Astrocyte (in vitro differentiated cells and primary cell): Measurements from ENCODE around the gene SLC16A10. TPM values are rescaled to one million over a fixed set of nuclear protein-coding genes. Genes with fewer than 3 reads are reported as not detected.
"Not testable (repeated sequence)": the region's sequence is repeated elsewhere in the genome, so short reads cannot be mapped to it uniquely, and the experiment has no call there.

ENCODE experiments used
- DNase-seq: peaks from one replicate; pipeline ENCODE4 v3.0.0-alpha.2; 2010; ENCODE audit warnings: low read depth
- FAIRE-seq: peaks from 2 replicates; lab custom pipeline; 2011; peaks lifted over from hg19 to GRCh38; lab: Jason Lieb, UNC
- H2AFZ ChIP-seq: 2 replicates; pipeline ENCODE4 v1.6.0; 2012; ENCODE audit warnings: low read depth, low read length, inconsistent platforms
- H3K27ac ChIP-seq: 2 replicates; pipeline ENCODE4 v1.5.1; 2011; ENCODE audit warnings: low read depth, low read length, inconsistent platforms
- H3K27me3 ChIP-seq: 2 replicates; pipeline ENCODE4 v1.6.0; 2011; ENCODE audit warnings: low read length, inconsistent platforms; ENCODE audit not compliant: insufficient read depth
- H3K36me3 ChIP-seq: 2 replicates; pipeline ENCODE4 v1.5.1; 2011; ENCODE audit warnings: low read length, inconsistent platforms; ENCODE audit not compliant: insufficient read depth
- H3K4me1 ChIP-seq: 2 replicates; pipeline ENCODE4 v1.5.1; 2011; ENCODE audit warnings: low read length, inconsistent platforms; ENCODE audit not compliant: insufficient read depth
- H3K4me2 ChIP-seq: 2 replicates; pipeline ENCODE4 v1.6.0; 2012; ENCODE audit warnings: low read length, inconsistent platforms
- H3K4me3 ChIP-seq: 2 replicates; pipeline ENCODE4 v1.5.1; 2011; ENCODE audit warnings: low read depth, mild to moderate bottlenecking, low read length, inconsistent platforms; ENCODE audit not compliant: insufficient read depth
- H3K79me2 ChIP-seq: 2 replicates; pipeline ENCODE4 v1.6.0; 2012; ENCODE audit warnings: mild to moderate bottlenecking, low read length, inconsistent platforms; ENCODE audit not compliant: insufficient read depth
- H3K9ac ChIP-seq: 2 replicates; pipeline ENCODE4 v1.6.0; 2012; ENCODE audit warnings: mild to moderate bottlenecking, low read length, inconsistent platforms
- H3K9me3 ChIP-seq: 2 replicates; pipeline ENCODE4 v1.5.1; 2012; ENCODE audit warnings: low read depth, mild to moderate bottlenecking, low read length, inconsistent platforms; ENCODE audit not compliant: insufficient read depth
- H4K20me1 ChIP-seq: 2 replicates; pipeline ENCODE4 v1.6.0; 2012; ENCODE audit warnings: low read length, inconsistent platforms; ENCODE audit not compliant: insufficient read depth
- H3K27ac Mint-ChIP-seq: one replicate; pipeline ENCODE4 v1.8.0; 2021; ENCODE audit warnings: mild to moderate bottlenecking, mixed read lengths; ENCODE audit not compliant: unreplicated experiment
- H3K27me3 Mint-ChIP-seq: one replicate; pipeline ENCODE4 v1.8.0; 2021; ENCODE audit warnings: low read depth, mixed read lengths; ENCODE audit not compliant: unreplicated experiment
- H3K36me3 Mint-ChIP-seq: one replicate; pipeline ENCODE4 v1.8.0; 2021; ENCODE audit warnings: low read depth, mixed read lengths; ENCODE audit not compliant: unreplicated experiment
- H3K4me1 Mint-ChIP-seq: one replicate; pipeline ENCODE4 v1.8.0; 2021; ENCODE audit warnings: low read depth, mixed read lengths; ENCODE audit not compliant: unreplicated experiment
- H3K4me3 Mint-ChIP-seq: one replicate; pipeline ENCODE4 v1.8.0; 2021; ENCODE audit warnings: mild to moderate bottlenecking, moderate library complexity, mixed read lengths; ENCODE audit not compliant: unreplicated experiment
- H3K9me3 Mint-ChIP-seq: one replicate; pipeline ENCODE4 v1.8.0; 2021; ENCODE audit warnings: mild to moderate bottlenecking, mixed read lengths; ENCODE audit not compliant: unreplicated experiment
- EZH2 ChIP-seq: IDR thresholded peaks from 2 replicates; pipeline ENCODE4 v1.6.1; 2012; ENCODE audit warnings: mild to moderate bottlenecking, low read length, inconsistent platforms; ENCODE audit not compliant: insufficient read depth
- total RNA-seq: library from RNA; stranded (reverse); gene quantifications from 2 replicates; pipeline ENCODE4 v1.2.1, GENCODE V29; 2021
- TF ChIP-seq, protein P1 (sequence below): IDR thresholded peaks from 2 replicates; pipeline ENCODE4 v1.5.1; 2011; ENCODE audit warnings: low read depth, mild to moderate bottlenecking, inconsistent platforms, low read length, moderate library complexity; ENCODE audit not compliant: insufficient read depth

SLC16A10 gene
- total RNA-seq, 1 donor from 2014 or later: 0.18 TPM

DNA sequence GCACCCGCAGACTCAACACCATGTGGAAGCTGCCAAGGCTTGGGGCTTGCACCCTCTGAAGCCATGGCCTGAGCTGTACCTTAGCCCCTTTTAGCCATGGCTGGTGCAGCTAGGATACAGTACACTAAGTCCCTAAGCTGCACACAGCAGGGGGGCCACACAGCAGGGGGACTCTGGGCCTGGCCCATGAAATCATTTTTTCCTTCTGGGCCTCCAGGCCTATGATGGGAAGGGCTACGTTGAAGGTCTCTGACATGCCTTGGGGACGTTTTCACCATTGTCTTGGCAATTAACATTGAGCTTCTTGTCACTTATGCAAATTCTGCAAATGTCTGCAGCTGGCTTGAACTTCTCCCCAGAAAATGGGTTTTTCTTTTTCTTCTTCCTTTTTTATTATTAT is 103.3 kb downstream of the SLC16A10 start:
- H3K9me3 ChIP-seq: no peaks in the 10 kb centered on the region
- no peak overlapping the region for H3K9ac ChIP-seq
- no peaks in the 10 kb centered on the region for H3K79me2 ChIP-seq
- Mint-ChIP-seq H3K36me3 (no peaks in the 10 kb centered on the region), H3K27ac (no peak overlapping the region), H3K4me1 (no peaks in the 10 kb centered on the region), H3K27me3 (no peaks in the 10 kb centered on the region), H3K4me3 (no peak overlapping the region), H3K9me3 (peaks cover 9% of the 10 kb centered on the region)
- no peak overlapping the region for H3K27ac ChIP-seq
- H3K4me1 ChIP-seq: no peaks in the 10 kb centered on the region
- no peak for DNase-seq
- no peak overlapping the region for H3K4me2 ChIP-seq
- H2AFZ ChIP-seq: no peak overlapping the region
- no peak overlapping the region for H3K4me3 ChIP-seq
- TF ChIP-seq EZH2: no peak
- TF ChIP-seq, protein P1, sequence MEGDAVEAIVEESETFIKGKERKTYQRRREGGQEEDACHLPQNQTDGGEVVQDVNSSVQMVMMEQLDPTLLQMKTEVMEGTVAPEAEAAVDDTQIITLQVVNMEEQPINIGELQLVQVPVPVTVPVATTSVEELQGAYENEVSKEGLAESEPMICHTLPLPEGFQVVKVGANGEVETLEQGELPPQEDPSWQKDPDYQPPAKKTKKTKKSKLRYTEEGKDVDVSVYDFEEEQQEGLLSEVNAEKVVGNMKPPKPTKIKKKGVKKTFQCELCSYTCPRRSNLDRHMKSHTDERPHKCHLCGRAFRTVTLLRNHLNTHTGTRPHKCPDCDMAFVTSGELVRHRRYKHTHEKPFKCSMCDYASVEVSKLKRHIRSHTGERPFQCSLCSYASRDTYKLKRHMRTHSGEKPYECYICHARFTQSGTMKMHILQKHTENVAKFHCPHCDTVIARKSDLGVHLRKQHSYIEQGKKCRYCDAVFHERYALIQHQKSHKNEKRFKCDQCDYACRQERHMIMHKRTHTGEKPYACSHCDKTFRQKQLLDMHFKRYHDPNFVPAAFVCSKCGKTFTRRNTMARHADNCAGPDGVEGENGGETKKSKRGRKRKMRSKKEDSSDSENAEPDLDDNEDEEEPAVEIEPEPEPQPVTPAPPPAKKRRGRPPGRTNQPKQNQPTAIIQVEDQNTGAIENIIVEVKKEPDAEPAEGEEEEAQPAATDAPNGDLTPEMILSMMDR: no peak
- no peaks in the 10 kb centered on the region for H4K20me1 ChIP-seq
- H3K36me3 ChIP-seq: no peaks in the 10 kb centered on the region
- no peaks in the 10 kb centered on the region for H3K27me3 ChIP-seq
- FAIRE-seq: no peak

DNA sequence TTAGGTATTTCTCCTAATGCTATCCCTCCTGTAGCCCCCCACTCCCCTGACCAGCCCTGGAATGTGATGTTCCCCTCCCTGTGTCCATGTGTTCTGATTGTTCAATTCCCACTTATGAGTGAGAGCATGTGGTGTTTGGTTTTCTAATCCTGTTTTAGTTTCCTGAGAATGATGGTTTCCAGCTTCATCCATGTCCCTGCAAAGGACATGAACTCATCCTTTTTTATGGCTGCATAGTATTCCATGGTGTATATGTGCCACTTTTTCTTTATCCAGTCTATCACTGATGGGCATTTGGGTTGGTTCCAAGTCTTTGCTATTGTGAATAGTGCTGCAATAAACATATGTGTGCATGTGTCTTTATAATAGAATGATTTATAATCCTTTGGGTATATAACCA is 103.8 kb downstream of the SLC16A10 start:
- H3K4me3 Mint-ChIP-seq, DNase-seq, H2AFZ ChIP-seq, H3K9me3 ChIP-seq, H3K36me3 Mint-ChIP-seq, FAIRE-seq, H3K79me2 ChIP-seq, H3K36me3 ChIP-seq, H3K27ac Mint-ChIP-seq, H3K4me1 Mint-ChIP-seq, H3K4me3 ChIP-seq, H3K9me3 Mint-ChIP-seq, H3K4me1 ChIP-seq, H3K27me3 ChIP-seq, H3K9ac ChIP-seq, H3K27me3 Mint-ChIP-seq, H3K4me2 ChIP-seq, H4K20me1 ChIP-seq, H3K27ac ChIP-seq: not testable (repeated sequence)

DNA sequence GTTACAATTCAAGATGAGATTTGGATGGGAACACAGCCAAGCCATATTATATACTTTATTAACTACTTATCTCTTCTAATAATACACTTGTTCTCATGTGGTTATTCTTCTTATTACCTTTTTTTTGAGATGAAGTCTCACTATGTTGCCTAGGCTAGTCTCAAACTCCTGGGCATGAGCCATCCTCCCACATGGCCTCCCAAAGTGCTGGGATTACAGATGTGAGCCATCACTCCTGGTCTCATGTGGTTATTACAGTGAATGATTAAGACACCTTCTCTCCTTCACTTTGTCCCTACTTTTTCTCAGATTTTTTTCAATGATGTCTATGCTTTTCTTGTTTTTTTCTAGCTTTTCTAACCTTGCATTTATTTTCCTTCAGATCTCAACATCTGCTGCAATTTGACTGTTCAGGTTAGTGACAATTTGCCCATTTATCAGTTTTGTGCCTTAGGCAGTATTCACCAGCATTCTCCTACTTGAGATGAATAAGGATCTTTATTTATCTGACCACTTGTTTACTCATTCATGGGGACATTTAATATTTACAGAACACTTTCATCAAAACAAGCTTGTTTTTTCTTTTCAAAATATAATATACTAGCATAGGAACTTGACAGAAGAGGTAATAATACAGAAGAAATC is 105.7 kb downstream of the SLC16A10 start:
- no peak for DNase-seq

More for the DNA sequence above, 105.7 kb downstream of the SLC16A10 start:
- Mint-ChIP-seq H3K27me3 (no peaks in the 10 kb centered on the region), H3K9me3 (peaks cover 9% of the 10 kb centered on the region), H3K27ac (no peak overlapping the region), H3K4me1 (no peaks in the 10 kb centered on the region), H3K4me3 (no peak overlapping the region), H3K36me3 (no peaks in the 10 kb centered on the region)
- Histone ChIP-seq H3K27me3 (no peaks in the 10 kb centered on the region), H3K27ac (no peak overlapping the region), H3K4me3 (no peak overlapping the region), H3K36me3 (no peaks in the 10 kb centered on the region), H4K20me1 (no peaks in the 10 kb centered on the region), H3K4me1 (no peaks in the 10 kb centered on the region), H2AFZ (no peak overlapping the region), H3K9ac (no peak overlapping the region), H3K79me2 (no peaks in the 10 kb centered on the region), H3K4me2 (no peak overlapping the region), H3K9me3 (no peaks in the 10 kb centered on the region)
- FAIRE-seq: no peak
- TF ChIP-seq, protein P1: no peak
- no peak for TF ChIP-seq EZH2
